K562 (cell line): ENCODE measurements around the gene RAMP2.

Experiments
- BACH1 ChIP-seq: fragments of 200-800 bp; sonication (Bioruptor generic); IDR thresholded peaks from 2 replicates; pipeline ENCODE4 v1.6.1; 2016; ENCODE audit warnings: missing genetic modification characterization, missing compliant biosample characterization
- HDAC2 ChIP-seq: fragments of 450-650 bp; IDR thresholded peaks from 2 replicates; pipeline ENCODE4 v1.6.1; 2016; ENCODE audit warnings: mild to moderate bottlenecking
- JUND ChIP-seq, 2 experiments: IDR thresholded peaks; 2 replicates in 1 of 2; 3 replicates in 1 of 2; pipeline ENCODE4 v1.6.1; 2011; ENCODE audit warnings: borderline replicate concordance in 2 of 2, low read depth in 2 of 2, low read length in 2 of 2, improper control_type of control experiment in 1 of 2, missing biosample characterization in 1 of 2, missing genetic modification characterization in 1 of 2, missing genetic modification reagents in 1 of 2
- NFYB ChIP-seq: IDR thresholded peaks from 2 replicates; pipeline ENCODE4 v1.6.1; 2011; ENCODE audit warnings: mild to moderate bottlenecking, moderate library complexity; ENCODE audit not compliant: insufficient read length; ENCODE audit errors: extremely low read depth
- RFX1 ChIP-seq: fragments of 450-650 bp; IDR thresholded peaks from 2 replicates; pipeline ENCODE4 v1.6.1; 2016; ENCODE audit warnings: mild to moderate bottlenecking, moderate library complexity
- ZNF311 ChIP-seq: fragments of 250-450 bp; sonication (Bioruptor Pico); IDR thresholded peaks from 2 replicates; pipeline ENCODE4 v1.4.0; 2020; ENCODE audit warnings: mild to moderate bottlenecking, moderate library complexity
- TF ChIP-seq, protein P1 (sequence below), 3 experiments: IDR thresholded peaks in 2 of 3; conservative IDR thresholded peaks in 1 of 3; 2 replicates each; pipeline ENCODE4 v1.5.1; 2011 to 2012; ENCODE audit warnings: low read length in 3 of 3, mild to moderate bottlenecking in 3 of 3, control low read depth in 2 of 3, improper control_type of control experiment in 1 of 3, inconsistent platforms in 1 of 3, low read depth in 1 of 3, mixed read lengths in 1 of 3, moderate library complexity in 1 of 3; ENCODE audit not compliant: insufficient read depth in 2 of 3

DNA sequence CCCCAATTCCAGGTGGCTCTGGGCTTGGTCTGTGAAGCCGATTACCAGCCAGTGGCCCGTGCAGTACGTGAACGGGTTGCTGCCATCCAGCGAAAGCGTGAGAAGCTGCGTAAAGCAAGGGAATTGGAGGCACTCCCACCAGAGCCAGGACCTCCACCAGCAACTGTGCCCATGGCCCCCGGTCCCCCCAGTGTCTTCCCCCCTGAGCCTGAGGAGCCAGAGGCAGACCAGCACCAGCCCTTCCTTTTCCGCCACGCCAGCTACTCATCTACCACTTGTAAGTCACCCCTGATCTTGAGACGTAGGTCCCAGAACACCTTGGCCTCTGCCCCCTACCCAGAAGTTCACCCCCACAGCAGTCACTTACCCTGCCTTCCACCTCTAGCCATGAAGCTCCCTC is 26.2 kb downstream of the RAMP2 start:
- no peak for TF ChIP-seq HDAC2
- no peak for TF ChIP-seq RFX1
- TF ChIP-seq, protein P1, sequence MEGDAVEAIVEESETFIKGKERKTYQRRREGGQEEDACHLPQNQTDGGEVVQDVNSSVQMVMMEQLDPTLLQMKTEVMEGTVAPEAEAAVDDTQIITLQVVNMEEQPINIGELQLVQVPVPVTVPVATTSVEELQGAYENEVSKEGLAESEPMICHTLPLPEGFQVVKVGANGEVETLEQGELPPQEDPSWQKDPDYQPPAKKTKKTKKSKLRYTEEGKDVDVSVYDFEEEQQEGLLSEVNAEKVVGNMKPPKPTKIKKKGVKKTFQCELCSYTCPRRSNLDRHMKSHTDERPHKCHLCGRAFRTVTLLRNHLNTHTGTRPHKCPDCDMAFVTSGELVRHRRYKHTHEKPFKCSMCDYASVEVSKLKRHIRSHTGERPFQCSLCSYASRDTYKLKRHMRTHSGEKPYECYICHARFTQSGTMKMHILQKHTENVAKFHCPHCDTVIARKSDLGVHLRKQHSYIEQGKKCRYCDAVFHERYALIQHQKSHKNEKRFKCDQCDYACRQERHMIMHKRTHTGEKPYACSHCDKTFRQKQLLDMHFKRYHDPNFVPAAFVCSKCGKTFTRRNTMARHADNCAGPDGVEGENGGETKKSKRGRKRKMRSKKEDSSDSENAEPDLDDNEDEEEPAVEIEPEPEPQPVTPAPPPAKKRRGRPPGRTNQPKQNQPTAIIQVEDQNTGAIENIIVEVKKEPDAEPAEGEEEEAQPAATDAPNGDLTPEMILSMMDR (IDR thresholded peaks at IDR 0.05 in 2 of 3, conservative IDR thresholded peaks at IDR 0.05 in 1 of 3; ENCODE audit: insufficient read depth in 2 of 3, low read depth in 1 of 3, low read length in 3 of 3), result no peak
- TF ChIP-seq ZNF311 (CRISPR knock-in tag), result no peak
- no peak for TF ChIP-seq BACH1 (tag)
- no peak for TF ChIP-seq JUND (IDR thresholded peaks at IDR 0.05; ENCODE audit: borderline replicate concordance, low read depth, low read length)
- no peak for TF ChIP-seq JUND (tag; IDR thresholded peaks at IDR 0.05; ENCODE audit: borderline replicate concordance, low read depth, low read length)
- no peak for TF ChIP-seq NFYB
